ENCODE data around the gene TNRC6A. TPM values are rescaled to one million over a fixed set of nuclear protein-coding genes. Genes with fewer than 3 reads are reported as not detected.

The TNRC6A gene
- total RNA-seq, 2 donors from 2014 or later, result 81.5 to 84.7 TPM

GRCh38 chr16:24753000-24753399 lies 23.5 kb downstream of the TNRC6A start:
- H3K9ac ChIP-seq (ENCODE audit: extremely low read depth, low read length, poor library complexity, severe bottlenecking), result no peak overlapping the region
- no peak for TF ChIP-seq CTCF (conservative IDR thresholded peaks at IDR 0.05)
- Mint-ChIP-seq H3K4me1 (peaks cover 31% of the 10 kb centered on the region), H3K4me3 (no peak overlapping the region), H3K36me3 (ENCODE audit: low read depth) (peaks cover 12% of the 10 kb centered on the region), H3K27me3 (ENCODE audit: insufficient read depth) (no peaks in the 10 kb centered on the region), H3K9me3 (no peaks in the 10 kb centered on the region), H3K27ac (no peak overlapping the region)
- H3K9me3 ChIP-seq (ENCODE audit: control insufficient read depth, low read length), result no peaks in the 10 kb centered on the region
- DNase-seq, result no peak
- no peak overlapping the region for H3K4me3 ChIP-seq (ENCODE audit: low read length)
- no peaks in the 10 kb centered on the region for H3K4me1 ChIP-seq (ENCODE audit: control insufficient read depth, insufficient read depth, low read length)
- no peaks in the 10 kb centered on the region for H3K27me3 ChIP-seq (ENCODE audit: control insufficient read depth, insufficient read depth, low read length, poor library complexity, severe bottlenecking)
- peaks cover 31% of the 10 kb centered on the region for H3K36me3 ChIP-seq (ENCODE audit: control insufficient read depth, insufficient read depth, low read length)
- no peak overlapping the region for H3K27ac ChIP-seq (ENCODE audit: low read depth, low read length)

DNA sequence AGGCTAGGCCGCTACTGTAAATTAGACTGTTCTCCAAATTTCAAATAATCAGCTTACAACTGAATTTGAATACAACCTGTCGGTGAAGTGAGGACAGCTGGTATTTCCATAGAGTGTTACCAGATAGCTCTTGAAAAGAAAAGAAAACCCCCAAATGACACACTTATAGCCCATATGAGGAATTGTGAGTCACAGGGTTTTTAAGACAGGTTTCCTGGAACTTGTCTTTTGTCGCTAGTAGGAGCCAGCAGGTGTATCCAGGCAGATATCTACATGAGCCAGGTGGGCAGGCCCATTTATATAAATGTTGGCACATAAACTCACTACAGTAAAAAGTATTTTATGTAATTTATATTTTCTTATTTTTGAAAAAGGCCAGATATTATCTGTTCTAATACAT lies 24.0 kb downstream of the TNRC6A start:
- Mint-ChIP-seq H3K4me1 (peaks cover 31% of the 10 kb centered on the region), H3K27me3 (ENCODE audit: insufficient read depth) (no peaks in the 10 kb centered on the region), H3K9me3 (no peaks in the 10 kb centered on the region), H3K36me3 (ENCODE audit: low read depth) (peaks cover 11% of the 10 kb centered on the region), H3K27ac (no peak overlapping the region), H3K4me3 (no peak overlapping the region)
- no peak for DNase-seq
- WGBS, 2 experiments (ENCODE audit: insufficient coverage in 1 of 2, insufficient read length in 1 of 2), result 89 to 100% methylated on average over 2 to 3 of the region's 3 CpGs
- H3K9ac ChIP-seq (ENCODE audit: extremely low read depth, low read length, poor library complexity, severe bottlenecking), result no peak overlapping the region
- H3K9me3 ChIP-seq (ENCODE audit: control insufficient read depth, low read length), result no peaks in the 10 kb centered on the region
- no peak overlapping the region for H3K4me3 ChIP-seq (ENCODE audit: low read length)
- no peaks in the 10 kb centered on the region for H3K27me3 ChIP-seq (ENCODE audit: control insufficient read depth, insufficient read depth, low read length, poor library complexity, severe bottlenecking)
- no peak for TF ChIP-seq CTCF (conservative IDR thresholded peaks at IDR 0.05)
- no peaks in the 10 kb centered on the region for H3K4me1 ChIP-seq (ENCODE audit: control insufficient read depth, insufficient read depth, low read length)
- no peak overlapping the region for H3K27ac ChIP-seq (ENCODE audit: low read depth, low read length)
- peaks cover 32% of the 10 kb centered on the region for H3K36me3 ChIP-seq (ENCODE audit: control insufficient read depth, insufficient read depth, low read length)

- no peak for TF ChIP-seq CTCF (conservative IDR thresholded peaks at IDR 0.05)
- Histone ChIP-seq H3K27me3 (ENCODE audit: control insufficient read depth, insufficient read depth, low read length, poor library complexity, severe bottlenecking) (no peaks in the 10 kb centered on the region), H3K27ac (ENCODE audit: low read depth, low read length) (no peak overlapping the region), H3K9ac (ENCODE audit: extremely low read depth, low read length, poor library complexity, severe bottlenecking) (no peak overlapping the region), H3K4me3 (ENCODE audit: low read length) (no peak overlapping the region), H3K9me3 (ENCODE audit: control insufficient read depth, low read length) (no peaks in the 10 kb centered on the region), H3K36me3 (ENCODE audit: control insufficient read depth, insufficient read depth, low read length) (peaks cover 43% of the 10 kb centered on the region), H3K4me1 (ENCODE audit: control insufficient read depth, insufficient read depth, low read length) (no peaks in the 10 kb centered on the region)
- Mint-ChIP-seq H3K9me3 (no peaks in the 10 kb centered on the region), H3K27me3 (ENCODE audit: insufficient read depth) (no peaks in the 10 kb centered on the region), H3K36me3 (ENCODE audit: low read depth) (peaks cover 3% of the 10 kb centered on the region), H3K4me3 (no peak overlapping the region), H3K27ac (peak overlapping the region; percentile 60), H3K4me1 (peaks cover 28% of the 10 kb centered on the region)
- DNase-seq, result no peak
- 96 to 100% methylated on average over 2 of the region's 2 CpGs for WGBS, 2 experiments (ENCODE audit: insufficient coverage in 1 of 2, insufficient read length in 1 of 2)
Measured at GRCh38 chr16:24754543-24754942, 25.1 kb downstream of the TNRC6A start.

All from endodermal cell (in vitro differentiated cells).